ENCODE data around the gene ACTR5.

The ACTR5 gene

GRCh38 chr20:38774167-38774566 is 25.9 kb downstream of the ACTR5 start:
- no peak for DNase-seq (ENCODE audit: low read depth)
- TF ChIP-seq CTCF (conservative IDR thresholded peaks at IDR 0.05; ENCODE audit: low read depth, low read length), result no peak
- H3K4me3 ChIP-seq (ENCODE audit: low read length), result no peak overlapping the region

GRCh38 chr20:38776363-38776762 is 28.1 kb downstream of the ACTR5 start:
- DNase-seq (ENCODE audit: low read depth), result no peak
- no peak overlapping the region for H3K4me3 ChIP-seq (ENCODE audit: low read length)
- no peak for TF ChIP-seq CTCF (conservative IDR thresholded peaks at IDR 0.05; ENCODE audit: low read depth, low read length)

- H3K4me3 ChIP-seq (ENCODE audit: low read length), result no peak overlapping the region
- no peak for TF ChIP-seq CTCF (conservative IDR thresholded peaks at IDR 0.05; ENCODE audit: low read depth, low read length)
- no peak for DNase-seq (ENCODE audit: low read depth)
These were observed 31.2 kb downstream of the ACTR5 start for GRCh38 chr20:38779247-38780097.

GRCh38 chr20:38782275-38782674 is 34.0 kb downstream of the ACTR5 start:
- no peak for TF ChIP-seq CTCF (conservative IDR thresholded peaks at IDR 0.05; ENCODE audit: low read depth, low read length)
- DNase-seq (ENCODE audit: low read depth), result no peak
- no peak overlapping the region for H3K4me3 ChIP-seq (ENCODE audit: low read length)

GRCh38 chr20:38787870-38788269 is 39.6 kb downstream of the ACTR5 start:
- no peak for TF ChIP-seq CTCF (conservative IDR thresholded peaks at IDR 0.05; ENCODE audit: low read depth, low read length)
- no peak overlapping the region for H3K4me3 ChIP-seq (ENCODE audit: low read length)

GRCh38 chr20:38789503-38790199 is 41.4 kb downstream of the ACTR5 start:
- DNase-seq (ENCODE audit: low read depth), result peak; percentile 14
- no peak for TF ChIP-seq CTCF (conservative IDR thresholded peaks at IDR 0.05; ENCODE audit: low read depth, low read length)
- no peak overlapping the region for H3K4me3 ChIP-seq (ENCODE audit: low read length)

More at GRCh38 chr20:38787870-38788269, 39.6 kb downstream of the ACTR5 start:
- no peak for DNase-seq (ENCODE audit: low read depth)

All from retinal pigment epithelial cell (primary cell).